Loucy (cell line): ENCODE results near the gene THADA.

Experiments used
- CTCF ChIP-seq: fragments of 200-600 bp; sonication (generic); conservative IDR thresholded peaks from 2 replicates; pipeline ENCODE4 v1.5.1; 2014; ENCODE audit warnings: mild to moderate bottlenecking, antibody characterized with exemption, low read length
- EZH2phosphoT487 ChIP-seq: fragments of 200-600 bp; IDR thresholded peaks from 2 replicates; pipeline ENCODE4 v1.6.1; 2018; ENCODE audit warnings: antibody characterized with exemption, mild to moderate bottlenecking, moderate library complexity, borderline replicate concordance

GRCh38 chr2:43531251-43531650 lies 64.6 kb downstream of the THADA start:
- TF ChIP-seq CTCF (no peak), EZH2phosphoT487 (no peak)
